K562 (cell line): Measurements from ENCODE around the gene KLF18.

Experiments used
- MLX ChIP-seq, 2 experiments: fragments of 450-650 bp in 1 of 2; sonication (generic) in 1 of 2; formaldehyde crosslinking; conservative IDR thresholded peaks; 2 replicates each; pipeline versions ENCODE4 v1.4.0 to v1.8.1; 2020 to 2022; ENCODE audit warnings: mild to moderate bottlenecking in 1 of 2, missing genetic modification reagents in 1 of 2
- TF ChIP-seq, protein P1 (sequence below): fragments of 450-650 bp; formaldehyde crosslinking; IDR thresholded peaks from 2 replicates; pipeline ENCODE4 v1.4.0; 2020; ENCODE audit warnings: mild to moderate bottlenecking
- TF ChIP-seq, protein P2 (sequence below): fragments of 250-450 bp; sonication (Bioruptor Pico); IDR thresholded peaks from 2 replicates; pipeline ENCODE4 v1.5.0; 2020; ENCODE audit warnings: mild to moderate bottlenecking, borderline replicate concordance
- TF ChIP-seq, protein P3 (sequence below): fragments of 450-650 bp; IDR thresholded peaks from 2 replicates; pipeline ENCODE4 v1.6.1; 2018; ENCODE audit not compliant: partially characterized antibody

DNA sequence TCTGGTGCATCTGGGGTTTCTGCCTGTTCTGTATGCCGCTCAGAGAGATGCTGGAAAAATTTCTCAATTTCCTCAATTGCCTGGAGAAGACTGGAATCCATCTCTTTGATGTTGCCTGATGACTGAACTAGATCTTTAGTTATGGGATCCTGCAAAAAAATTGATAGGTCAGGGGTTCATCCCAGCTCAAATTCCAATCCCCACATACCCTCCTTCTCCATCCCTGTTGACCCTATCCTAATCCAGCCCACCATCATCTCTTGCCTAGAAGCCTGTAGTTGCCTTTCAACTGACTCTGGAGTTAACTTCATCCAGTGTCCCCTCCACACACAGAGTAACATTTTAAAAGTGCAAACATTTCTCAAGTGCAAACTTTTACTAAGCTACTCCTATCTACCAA, at the start of gene KLF18:
- TF ChIP-seq, protein P1, sequence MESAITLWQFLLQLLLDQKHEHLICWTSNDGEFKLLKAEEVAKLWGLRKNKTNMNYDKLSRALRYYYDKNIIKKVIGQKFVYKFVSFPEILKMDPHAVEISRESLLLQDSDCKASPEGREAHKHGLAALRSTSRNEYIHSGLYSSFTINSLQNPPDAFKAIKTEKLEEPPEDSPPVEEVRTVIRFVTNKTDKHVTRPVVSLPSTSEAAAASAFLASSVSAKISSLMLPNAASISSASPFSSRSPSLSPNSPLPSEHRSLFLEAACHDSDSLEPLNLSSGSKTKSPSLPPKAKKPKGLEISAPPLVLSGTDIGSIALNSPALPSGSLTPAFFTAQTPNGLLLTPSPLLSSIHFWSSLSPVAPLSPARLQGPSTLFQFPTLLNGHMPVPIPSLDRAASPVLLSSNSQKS: no peak
- TF ChIP-seq, protein P2, sequence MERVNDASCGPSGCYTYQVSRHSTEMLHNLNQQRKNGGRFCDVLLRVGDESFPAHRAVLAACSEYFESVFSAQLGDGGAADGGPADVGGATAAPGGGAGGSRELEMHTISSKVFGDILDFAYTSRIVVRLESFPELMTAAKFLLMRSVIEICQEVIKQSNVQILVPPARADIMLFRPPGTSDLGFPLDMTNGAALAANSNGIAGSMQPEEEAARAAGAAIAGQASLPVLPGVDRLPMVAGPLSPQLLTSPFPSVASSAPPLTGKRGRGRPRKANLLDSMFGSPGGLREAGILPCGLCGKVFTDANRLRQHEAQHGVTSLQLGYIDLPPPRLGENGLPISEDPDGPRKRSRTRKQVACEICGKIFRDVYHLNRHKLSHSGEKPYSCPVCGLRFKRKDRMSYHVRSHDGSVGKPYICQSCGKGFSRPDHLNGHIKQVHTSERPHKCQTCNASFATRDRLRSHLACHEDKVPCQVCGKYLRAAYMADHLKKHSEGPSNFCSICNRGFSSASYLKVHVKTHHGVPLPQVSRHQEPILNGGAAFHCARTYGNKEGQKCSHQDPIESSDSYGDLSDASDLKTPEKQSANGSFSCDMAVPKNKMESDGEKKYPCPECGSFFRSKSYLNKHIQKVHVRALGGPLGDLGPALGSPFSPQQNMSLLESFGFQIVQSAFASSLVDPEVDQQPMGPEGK (CRISPR knock-in tag): no peak
- no peak for TF ChIP-seq MLX (CRISPR knock-in tag; conservative IDR thresholded peaks at IDR 0.05)
- TF ChIP-seq, protein P3, sequence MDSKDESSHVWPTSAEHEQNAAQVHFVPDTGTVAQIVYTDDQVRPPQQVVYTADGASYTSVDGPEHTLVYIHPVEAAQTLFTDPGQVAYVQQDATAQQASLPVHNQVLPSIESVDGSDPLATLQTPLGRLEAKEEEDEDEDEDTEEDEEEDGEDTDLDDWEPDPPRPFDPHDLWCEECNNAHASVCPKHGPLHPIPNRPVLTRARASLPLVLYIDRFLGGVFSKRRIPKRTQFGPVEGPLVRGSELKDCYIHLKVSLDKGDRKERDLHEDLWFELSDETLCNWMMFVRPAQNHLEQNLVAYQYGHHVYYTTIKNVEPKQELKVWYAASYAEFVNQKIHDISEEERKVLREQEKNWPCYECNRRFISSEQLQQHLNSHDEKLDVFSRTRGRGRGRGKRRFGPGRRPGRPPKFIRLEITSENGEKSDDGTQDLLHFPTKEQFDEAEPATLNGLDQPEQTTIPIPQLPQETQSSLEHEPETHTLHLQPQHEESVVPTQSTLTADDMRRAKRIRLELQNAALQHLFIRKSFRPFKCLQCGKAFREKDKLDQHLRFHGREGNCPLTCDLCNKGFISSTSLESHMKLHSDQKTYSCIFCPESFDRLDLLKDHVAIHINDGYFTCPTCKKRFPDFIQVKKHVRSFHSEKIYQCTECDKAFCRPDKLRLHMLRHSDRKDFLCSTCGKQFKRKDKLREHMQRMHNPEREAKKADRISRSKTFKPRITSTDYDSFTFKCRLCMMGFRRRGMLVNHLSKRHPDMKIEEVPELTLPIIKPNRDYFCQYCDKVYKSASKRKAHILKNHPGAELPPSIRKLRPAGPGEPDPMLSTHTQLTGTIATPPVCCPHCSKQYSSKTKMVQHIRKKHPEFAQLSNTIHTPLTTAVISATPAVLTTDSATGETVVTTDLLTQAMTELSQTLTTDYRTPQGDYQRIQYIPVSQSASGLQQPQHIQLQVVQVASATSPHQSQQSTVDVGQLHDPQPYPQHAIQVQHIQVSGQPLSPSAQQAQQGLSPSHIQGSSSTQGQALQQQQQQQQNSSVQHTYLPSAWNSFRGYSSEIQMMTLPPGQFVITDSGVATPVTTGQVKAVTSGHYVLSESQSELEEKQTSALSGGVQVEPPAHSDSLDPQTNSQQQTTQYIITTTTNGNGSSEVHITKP: no peak
